Activated CD8-positive, alpha-beta memory T cell treated with anti-CD3 and anti-CD28 coated beads, Interleukin-2, amount 50 U/mL, for 24 hours (primary cell): ENCODE results near the gene WDR82.

Source experiments
- DNase-seq: peaks from one replicate; pipeline ENCODE4 v3.0.0-alpha.2; 2020; ENCODE audit errors: extremely low read depth

WDR82 gene

GRCh38 chr3:52237657-52238172 is 40.7 kb downstream of the WDR82 start:
- DNase-seq, result no peak

- DNase-seq, result no peak
Measured at GRCh38 chr3:52237006-52237656, 41.3 kb downstream of the WDR82 start.

DNA sequence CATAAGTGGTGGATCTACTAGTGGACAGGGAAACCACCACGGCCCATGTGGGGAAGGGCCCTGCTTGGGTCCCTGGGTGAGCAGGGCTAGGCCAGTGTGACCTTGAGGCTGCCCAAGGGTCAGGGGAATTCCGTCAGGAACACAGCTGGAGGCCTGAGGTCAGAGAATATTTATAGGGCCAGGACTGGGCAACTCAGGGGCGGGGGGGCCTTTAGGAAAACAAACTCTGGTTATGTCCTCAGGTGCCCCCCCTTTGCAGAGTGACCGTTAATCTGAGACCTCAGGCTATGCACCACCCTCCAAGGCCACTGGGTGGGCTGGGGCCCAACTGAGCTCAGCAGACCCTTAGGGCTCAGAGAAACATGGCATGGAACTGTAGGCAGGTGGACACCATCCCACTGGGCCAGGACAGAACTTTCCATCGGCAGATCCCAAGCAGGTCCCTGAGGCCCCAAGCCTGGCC is 42.0 kb downstream of the WDR82 start:
- DNase-seq, result no peak

- no peak for DNase-seq
Measured at GRCh38 chr3:52234516-52235447, 43.7 kb downstream of the WDR82 start.

GRCh38 chr3:52233968-52234367 is 44.5 kb downstream of the WDR82 start:
- DNase-seq, result no peak

GRCh38 chr3:52233108-52233591 is 45.3 kb downstream of the WDR82 start:
- DNase-seq, result no peak

DNA sequence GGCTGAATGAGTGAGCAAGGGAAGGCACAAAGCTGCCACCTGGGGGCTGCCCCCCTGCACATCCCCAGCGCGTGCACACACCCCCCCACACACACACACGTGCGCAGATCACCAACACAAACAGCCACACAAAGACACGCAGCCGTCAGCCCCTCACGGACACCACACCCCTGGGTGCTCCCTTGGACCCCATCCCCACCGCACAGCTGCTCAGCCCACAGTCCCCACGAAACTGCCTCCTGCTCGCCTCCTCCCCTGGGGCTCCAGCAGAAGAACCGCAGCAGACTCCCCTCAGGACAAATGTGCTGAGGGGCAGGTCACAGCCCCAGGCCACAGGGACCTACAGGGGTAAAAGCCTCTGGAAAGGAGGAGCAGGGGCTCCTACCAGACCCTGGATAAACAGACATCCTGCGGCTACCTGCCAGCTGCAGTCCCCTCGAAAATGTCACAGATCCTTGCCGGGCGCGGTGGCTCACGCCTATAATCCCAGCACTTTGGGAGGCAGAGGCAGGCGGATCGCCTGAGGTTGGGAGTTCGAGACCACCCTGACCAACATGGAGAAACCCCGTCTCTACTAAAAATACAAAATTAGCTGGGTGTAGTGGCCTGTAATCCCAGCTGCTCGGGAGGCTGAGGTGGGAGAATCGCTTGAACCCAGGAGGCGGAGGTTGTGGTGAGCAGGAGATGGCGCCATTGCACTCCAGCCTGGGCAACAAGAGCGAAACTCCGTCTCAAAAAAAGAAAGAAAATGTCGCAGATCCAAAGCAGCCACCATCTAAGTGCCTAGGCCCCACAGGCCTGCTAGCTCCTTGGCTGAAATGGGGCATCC is 46.0 kb downstream of the WDR82 start:
- no peak for DNase-seq

DNA sequence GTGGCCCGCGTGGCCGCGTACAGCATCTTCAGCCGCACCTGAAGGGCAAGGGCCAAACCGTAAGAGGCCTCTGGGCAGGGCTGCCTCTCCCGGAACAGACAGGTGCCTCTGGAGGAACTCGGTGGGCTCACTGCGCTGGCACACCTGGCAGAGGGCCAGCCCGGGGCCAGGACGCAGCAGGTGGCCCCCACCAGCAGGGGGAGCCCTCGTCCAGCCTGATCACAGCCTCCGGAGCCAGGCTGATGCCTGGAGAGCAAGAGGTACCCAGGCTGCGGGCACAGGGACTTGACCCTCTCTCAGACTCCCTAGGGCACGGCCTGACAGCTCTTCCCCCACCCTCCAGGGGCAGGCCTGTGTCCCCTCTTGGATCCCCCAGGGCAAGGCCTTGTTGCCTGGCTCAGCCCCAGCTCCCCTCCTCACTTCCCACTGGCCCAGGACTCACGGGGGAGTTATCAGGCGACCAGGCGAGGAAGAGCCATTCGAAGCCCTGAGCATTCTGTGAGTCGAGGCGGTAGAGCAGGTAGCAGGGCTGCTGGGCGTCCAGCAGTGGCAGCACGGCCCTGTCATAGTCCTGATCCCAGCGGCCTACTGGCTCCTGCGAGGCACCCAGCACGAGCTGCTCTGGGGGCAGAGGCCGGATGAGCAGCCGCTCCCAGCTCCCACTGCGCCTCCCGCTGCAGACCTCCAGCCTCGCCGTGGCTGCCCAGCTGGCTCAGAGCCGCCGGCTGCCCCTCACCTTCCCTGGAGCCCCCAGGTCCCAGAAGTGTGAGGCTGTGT is 46.8 kb downstream of the WDR82 start:
- peak; percentile 71 for DNase-seq

DNA sequence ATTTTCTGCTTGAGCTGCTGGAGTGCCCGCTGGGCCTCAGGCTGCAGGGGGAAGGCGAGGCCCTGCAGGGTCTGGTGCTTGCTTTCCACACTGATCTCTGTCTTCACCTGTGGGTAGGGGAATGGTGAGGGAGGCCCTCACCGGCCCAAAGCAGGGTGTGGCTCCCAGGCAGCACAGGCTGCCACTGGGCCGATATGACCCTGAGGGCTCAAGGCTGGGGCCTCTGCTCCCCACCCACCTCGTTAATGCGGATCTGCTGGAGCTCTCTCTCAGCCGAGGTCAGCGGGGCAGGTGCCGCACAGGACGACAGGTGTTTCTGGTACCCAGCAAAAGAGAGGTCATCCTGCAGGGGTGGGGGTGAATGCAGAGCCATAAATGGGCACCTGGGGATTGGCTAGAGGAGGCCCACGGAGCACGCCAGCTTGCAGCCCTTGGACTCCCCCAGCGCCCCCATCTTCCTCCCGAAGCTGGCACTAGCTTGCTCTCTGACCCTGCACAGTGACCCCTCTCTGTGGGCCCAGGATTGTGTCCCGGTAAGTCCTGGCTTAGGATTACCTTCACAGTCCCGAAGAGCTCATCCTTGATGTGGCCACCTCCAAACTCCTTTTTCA is 47.5 kb downstream of the WDR82 start:
- no peak for DNase-seq

- no peak for DNase-seq
Measured at GRCh38 chr3:52230461-52230860, 48.0 kb downstream of the WDR82 start.

DNA sequence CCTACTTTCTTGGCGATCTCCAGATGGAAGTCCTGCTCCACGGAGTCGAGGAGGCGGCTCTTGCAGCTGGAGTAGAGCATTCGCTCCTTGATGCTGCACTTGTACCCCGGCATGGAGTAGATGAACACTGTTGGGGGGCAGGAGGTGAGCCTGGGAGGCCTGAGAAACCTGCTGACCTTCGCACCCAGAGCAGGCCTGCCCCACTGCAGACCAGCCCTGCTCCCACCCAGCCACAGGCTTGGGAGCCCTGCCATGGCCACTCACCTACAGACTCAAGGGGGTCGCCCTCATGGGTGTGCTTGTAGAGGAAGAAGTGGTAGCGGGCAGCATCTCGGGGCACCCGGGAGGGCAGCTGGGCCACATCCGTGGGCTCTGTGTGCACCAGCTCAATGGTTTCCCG is 48.8 kb downstream of the WDR82 start:
- DNase-seq, result no peak

- DNase-seq, result no peak
Measured at GRCh38 chr3:52228751-52229291, 49.6 kb downstream of the WDR82 start.

GRCh38 chr3:52228266-52228665 is 50.2 kb downstream of the WDR82 start:
- no peak for DNase-seq

DNA sequence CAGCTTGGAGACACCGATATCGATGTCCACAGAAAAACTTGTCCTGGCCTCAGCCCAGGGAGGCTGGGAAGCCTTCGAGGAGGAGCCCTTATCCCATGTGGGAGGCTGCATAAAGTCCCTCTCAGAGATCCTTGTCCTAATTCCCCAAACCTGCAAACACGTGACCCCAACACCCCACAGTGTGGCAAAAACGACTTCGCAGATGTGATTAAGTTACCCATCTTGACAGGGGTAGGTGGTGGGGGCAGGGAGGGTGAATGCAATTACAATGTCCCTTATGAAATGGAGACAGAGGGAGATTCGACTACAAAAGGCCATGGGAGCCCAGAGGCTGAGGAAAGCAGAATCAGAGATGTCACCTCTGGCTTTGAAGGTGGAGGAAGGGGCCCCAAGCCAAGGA is 50.7 kb downstream of the WDR82 start:
- no peak for DNase-seq

DNA sequence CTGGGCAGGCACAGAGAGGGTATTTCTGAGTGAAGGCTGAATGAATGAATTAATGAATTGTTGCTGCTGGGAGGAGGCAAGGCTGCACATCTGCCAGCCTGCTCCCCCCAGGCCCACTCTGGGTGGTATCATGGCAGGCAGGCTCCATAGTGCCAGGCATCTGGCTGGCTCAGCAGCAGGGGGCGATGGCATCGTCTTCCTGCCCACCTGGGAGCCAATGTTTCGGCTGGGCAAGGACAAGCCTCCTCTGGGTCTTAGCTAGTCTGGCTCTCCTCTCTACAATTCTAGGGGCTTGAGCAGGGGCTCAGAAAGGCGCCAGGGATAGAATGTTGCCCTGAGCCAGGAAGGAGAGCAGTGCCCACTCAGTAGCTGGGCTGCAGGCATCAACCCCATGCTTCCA is 51.3 kb downstream of the WDR82 start:
- no peak for DNase-seq

GRCh38 chr3:52226229-52226817 is 52.1 kb downstream of the WDR82 start:
- DNase-seq, result no peak

DNA sequence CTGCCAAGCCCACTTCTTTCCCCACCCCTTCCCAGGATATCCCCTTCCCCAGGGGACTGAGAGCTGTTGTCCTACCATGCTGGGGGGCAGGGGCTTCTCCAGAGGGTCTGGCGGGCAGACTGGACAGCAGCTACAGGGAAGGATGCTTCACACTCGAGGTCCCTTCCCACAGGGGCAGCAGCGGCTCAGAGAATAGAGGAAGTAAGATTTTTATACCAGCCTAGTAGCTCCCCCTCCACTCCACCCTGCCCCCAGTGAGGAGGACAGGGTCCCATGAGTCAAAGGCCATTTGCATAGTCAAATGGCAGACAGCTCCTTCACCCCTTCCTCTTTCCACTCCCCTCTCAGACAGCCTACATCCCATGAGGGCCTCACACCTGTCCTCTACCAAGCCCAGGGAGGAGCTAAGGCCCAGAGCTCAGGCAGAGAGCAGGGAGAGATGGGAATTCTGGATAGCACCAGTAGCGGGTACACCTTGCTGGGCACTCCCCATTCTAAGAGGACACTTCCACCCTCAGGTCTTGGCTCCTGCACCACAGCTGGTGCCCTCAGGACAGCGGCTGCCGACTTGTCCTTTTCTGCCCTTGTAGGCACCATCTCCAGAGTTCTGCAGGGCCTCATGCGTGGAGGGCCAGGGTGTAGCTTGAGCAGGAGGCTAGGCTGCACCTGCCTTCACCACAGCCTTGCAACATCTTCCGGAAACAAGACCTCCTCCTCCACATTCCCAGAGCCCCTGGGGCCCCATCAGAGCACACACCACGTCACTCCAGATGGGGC is 52.8 kb downstream of the WDR82 start, which contains the start of gene TLR9:
TLR9 (minus strand) TSS at position 194 of the 777 bp plus-strand sequence; CDS start at position 78, 116 bp downstream.
- DNase-seq, result no peak

- DNase-seq, result no peak
Measured at GRCh38 chr3:52223449-52224408, 54.7 kb downstream of the WDR82 start.
